ENCODE results near the gene SYT17. TPM values are rescaled to one million over a fixed set of nuclear protein-coding genes. Genes with fewer than 3 reads are reported as not detected.

SYT17 gene
- polyA plus RNA-seq, 1 donor (not counting 4 experiments of a cell fraction or from before 2014, with no cell fraction given), result not detected

DNA sequence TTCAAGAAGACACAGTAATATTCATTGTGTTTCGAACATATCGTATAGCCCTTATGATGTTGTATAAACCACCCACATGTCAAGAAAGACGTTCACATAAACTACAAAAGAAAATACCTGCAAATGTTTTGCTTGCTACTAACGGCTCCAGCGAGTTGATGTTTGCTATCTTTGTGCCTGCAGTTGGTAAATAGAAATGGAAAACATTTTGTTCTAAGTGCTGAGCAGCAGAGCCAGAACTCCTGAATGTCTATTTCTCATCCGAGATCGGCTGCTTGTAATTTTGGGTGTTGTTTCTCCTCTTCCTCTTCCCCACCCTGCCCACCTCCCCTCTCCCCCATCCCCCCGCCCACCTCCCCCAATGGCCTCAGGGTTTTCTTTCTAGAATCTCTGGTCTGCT is 5.0 kb downstream of the SYT17 start:
- FAIRE-seq, result no peak
- TF ChIP-seq, protein P1, sequence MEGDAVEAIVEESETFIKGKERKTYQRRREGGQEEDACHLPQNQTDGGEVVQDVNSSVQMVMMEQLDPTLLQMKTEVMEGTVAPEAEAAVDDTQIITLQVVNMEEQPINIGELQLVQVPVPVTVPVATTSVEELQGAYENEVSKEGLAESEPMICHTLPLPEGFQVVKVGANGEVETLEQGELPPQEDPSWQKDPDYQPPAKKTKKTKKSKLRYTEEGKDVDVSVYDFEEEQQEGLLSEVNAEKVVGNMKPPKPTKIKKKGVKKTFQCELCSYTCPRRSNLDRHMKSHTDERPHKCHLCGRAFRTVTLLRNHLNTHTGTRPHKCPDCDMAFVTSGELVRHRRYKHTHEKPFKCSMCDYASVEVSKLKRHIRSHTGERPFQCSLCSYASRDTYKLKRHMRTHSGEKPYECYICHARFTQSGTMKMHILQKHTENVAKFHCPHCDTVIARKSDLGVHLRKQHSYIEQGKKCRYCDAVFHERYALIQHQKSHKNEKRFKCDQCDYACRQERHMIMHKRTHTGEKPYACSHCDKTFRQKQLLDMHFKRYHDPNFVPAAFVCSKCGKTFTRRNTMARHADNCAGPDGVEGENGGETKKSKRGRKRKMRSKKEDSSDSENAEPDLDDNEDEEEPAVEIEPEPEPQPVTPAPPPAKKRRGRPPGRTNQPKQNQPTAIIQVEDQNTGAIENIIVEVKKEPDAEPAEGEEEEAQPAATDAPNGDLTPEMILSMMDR (optimal IDR thresholded peaks at IDR 0.05 in 1 of 3, IDR thresholded peaks at IDR 0.05 in 1 of 3, conservative IDR thresholded peaks at IDR 0.05 in 1 of 3; ENCODE audit: extremely low read depth in 1 of 3, insufficient read depth in 2 of 3, low read length in 3 of 3), result no peak
- TF ChIP-seq EZH2 (IDR thresholded peaks at IDR 0.05; ENCODE audit: low read length), result no peak
- dilution Hi-C loops (cut with MboI; ENCODE audit: extremely low pct_ligation_motif_present, low sequenced_read_pairs), result no loop called here

DNA sequence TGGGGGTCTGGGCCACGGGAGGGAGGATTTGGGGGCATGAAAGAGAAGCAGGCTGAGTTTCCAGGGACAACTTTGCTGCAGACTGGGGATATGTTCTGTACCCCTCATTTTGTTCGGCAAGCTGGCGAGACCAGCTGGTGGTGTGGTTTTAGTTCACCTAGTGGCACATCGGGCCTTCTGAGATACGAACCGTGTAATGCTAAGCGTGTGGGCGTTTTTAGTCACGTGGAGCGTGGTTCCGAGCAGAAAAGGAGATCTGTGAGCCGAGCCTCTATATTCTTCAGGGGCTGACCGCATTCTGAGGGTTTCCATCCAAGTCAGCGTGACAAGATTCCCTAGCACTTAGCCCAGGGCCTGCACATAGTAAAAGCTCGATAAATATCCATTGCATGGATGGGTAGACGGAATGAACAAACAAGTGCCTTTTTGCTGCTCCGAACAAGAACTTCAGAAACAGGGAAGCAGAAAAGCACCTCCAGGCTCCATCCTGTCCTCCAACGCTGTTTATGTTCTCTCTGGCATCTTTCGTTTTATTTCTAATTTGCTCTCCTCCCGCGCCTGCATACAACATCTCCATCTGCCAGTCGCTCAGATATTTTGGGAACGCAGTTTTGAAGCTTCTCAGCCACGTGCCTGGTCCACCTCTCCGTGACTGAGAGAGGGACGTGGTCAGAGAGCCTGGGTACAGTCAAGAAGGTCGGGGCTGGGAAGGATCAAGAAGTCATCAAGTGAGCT is 5.8 kb downstream of the SYT17 start:
- H3K9ac ChIP-seq (ENCODE audit: control insufficient read depth, extremely low read depth, insufficient read depth, low read length), result no peak overlapping the region
- H3K36me3 ChIP-seq (ENCODE audit: control insufficient read depth in 2 of 2, extremely low read depth in 1 of 2, insufficient read depth in 2 of 2, low read length in 2 of 2), result no peaks in the 10 kb centered on the region
- no peak for DNase-seq (ENCODE audit: low read depth, low spot score)
- no peak overlapping the region for H3K4me2 ChIP-seq (ENCODE audit: control insufficient read depth, extremely low read depth, insufficient read depth, low read depth, low read length)
- H3K9me1 ChIP-seq (ENCODE audit: control insufficient read depth, extremely low read depth, insufficient read depth, low read length), result no peaks in the 10 kb centered on the region
- H3K27me3 ChIP-seq (ENCODE audit: control insufficient read depth, extremely low read depth, insufficient read depth, low read length), result peaks cover 21% of the 10 kb centered on the region
- H3K27ac ChIP-seq (ENCODE audit: control insufficient read depth, insufficient read depth, low read length), result no peak overlapping the region
- dilution Hi-C loops (cut with MboI; ENCODE audit: extremely low pct_ligation_motif_present, low sequenced_read_pairs), result no loop called here
- H3K79me2 ChIP-seq (ENCODE audit: control insufficient read depth, insufficient read depth, low read length), result no peaks in the 10 kb centered on the region
- no peaks in the 10 kb centered on the region for H3K4me1 ChIP-seq (ENCODE audit: control insufficient read depth, extremely low read depth, insufficient read depth, low read length)
- no peak for FAIRE-seq
- H3K4me3 ChIP-seq (ENCODE audit: control insufficient read depth in 2 of 3, extremely low read depth in 1 of 3, insufficient read depth in 2 of 3, low read depth in 1 of 3, low read length in 3 of 3), result no peak overlapping the region
- no peak for TF ChIP-seq EZH2 (IDR thresholded peaks at IDR 0.05; ENCODE audit: low read length)
- TF ChIP-seq, protein P1 (optimal IDR thresholded peaks at IDR 0.05 in 1 of 3, IDR thresholded peaks at IDR 0.05 in 1 of 3, conservative IDR thresholded peaks at IDR 0.05 in 1 of 3; ENCODE audit: extremely low read depth in 1 of 3, insufficient read depth in 2 of 3, low read length in 3 of 3), result no peak
- H3K9me3 ChIP-seq (ENCODE audit: control insufficient read depth, low read depth, low read length), result no peaks in the 10 kb centered on the region
- no peaks in the 10 kb centered on the region for H4K20me1 ChIP-seq (ENCODE audit: control insufficient read depth, extremely low read depth, insufficient read depth, low read length)
- no peak overlapping the region for H2AFZ ChIP-seq (ENCODE audit: control insufficient read depth, low read length)

More for the DNA sequence above, 5.0 kb downstream of the SYT17 start:
- no peak overlapping the region for H2AFZ ChIP-seq (ENCODE audit: control insufficient read depth, low read length)
- no peak for DNase-seq (ENCODE audit: low read depth, low spot score)
- no peaks in the 10 kb centered on the region for H3K36me3 ChIP-seq (ENCODE audit: control insufficient read depth in 2 of 2, extremely low read depth in 1 of 2, insufficient read depth in 2 of 2, low read length in 2 of 2)
- H3K9me3 ChIP-seq (ENCODE audit: control insufficient read depth, low read depth, low read length), result no peaks in the 10 kb centered on the region
- no peaks in the 10 kb centered on the region for H3K79me2 ChIP-seq (ENCODE audit: control insufficient read depth, insufficient read depth, low read length)
- no peak overlapping the region for H3K9ac ChIP-seq (ENCODE audit: control insufficient read depth, extremely low read depth, insufficient read depth, low read length)
- no peaks in the 10 kb centered on the region for H3K4me1 ChIP-seq (ENCODE audit: control insufficient read depth, extremely low read depth, insufficient read depth, low read length)
- H3K27ac ChIP-seq (ENCODE audit: control insufficient read depth, insufficient read depth, low read length), result no peak overlapping the region
- no peaks in the 10 kb centered on the region for H3K9me1 ChIP-seq (ENCODE audit: control insufficient read depth, extremely low read depth, insufficient read depth, low read length)
- H3K27me3 ChIP-seq (ENCODE audit: control insufficient read depth, extremely low read depth, insufficient read depth, low read length), result peaks cover 28% of the 10 kb centered on the region
- no peaks in the 10 kb centered on the region for H4K20me1 ChIP-seq (ENCODE audit: control insufficient read depth, extremely low read depth, insufficient read depth, low read length)
- no peak overlapping the region for H3K4me3 ChIP-seq (ENCODE audit: control insufficient read depth in 2 of 3, extremely low read depth in 1 of 3, insufficient read depth in 2 of 3, low read depth in 1 of 3, low read length in 3 of 3)
- H3K4me2 ChIP-seq (ENCODE audit: control insufficient read depth, extremely low read depth, insufficient read depth, low read depth, low read length), result no peak overlapping the region
